HFFc6 (cell line): ENCODE results near the gene SARDH. TPM values are rescaled to one million over a fixed set of nuclear protein-coding genes. Genes with fewer than 3 reads are reported as not detected.

ENCODE experiments used
- DNase-seq: peaks from one replicate; pipeline ENCODE4 v3.0.0-alpha.2; 2018
- H3K27ac Mint-ChIP-seq: 2 replicates; pipeline ENCODE4 v1.8.0; 2020; ENCODE audit warnings: mild to moderate bottlenecking, mixed read lengths
- H3K27me3 Mint-ChIP-seq: 2 replicates; pipeline ENCODE4 v1.8.0; 2021; ENCODE audit warnings: mild to moderate bottlenecking, moderate library complexity, mixed read lengths; ENCODE audit not compliant: insufficient read depth
- H3K36me3 Mint-ChIP-seq: 2 replicates; pipeline ENCODE4 v1.8.0; 2021; ENCODE audit warnings: low read depth, mixed read lengths
- H3K4me1 Mint-ChIP-seq: 2 replicates; pipeline ENCODE4 v1.8.0; 2020; ENCODE audit warnings: low read depth, mixed read lengths
- H3K4me3 Mint-ChIP-seq: 2 replicates; pipeline ENCODE4 v1.8.0; 2020; ENCODE audit warnings: mild to moderate bottlenecking, moderate library complexity, mixed read lengths
- H3K9me3 Mint-ChIP-seq: 2 replicates; pipeline ENCODE4 v1.8.0; 2020; ENCODE audit warnings: mild to moderate bottlenecking, mixed read lengths
- CTCF ChIP-seq: fragments of 200-600 bp; sonication (generic); IDR thresholded peaks from 2 replicates; pipeline ENCODE4 v1.5.0; 2021; ENCODE audit warnings: antibody characterized with exemption, mild to moderate bottlenecking
- total RNA-seq, 6 experiments: library from RNA; stranded (reverse); fragmentation: NEBNext Ultra II Directional; extraction: Animal tissue kit (Norgen Biotek cat#: 25700); gene quantifications; 2 replicates in 1 of 6; 3 replicates in 5 of 6; pipeline ENCODE4 v1.2.3, GENCODE V29; 2021

The SARDH gene
- total RNA-seq, 6 experiments from 2014 or later = 0.24 to 5.1 (median 4.1) TPM

- DNase-seq = no peak
- Mint-ChIP-seq H3K4me1 (no peaks in the 10 kb centered on the region), H3K36me3 (no peaks in the 10 kb centered on the region), H3K27me3 (peaks cover 67% of the 10 kb centered on the region), H3K4me3 (no peak overlapping the region), H3K9me3 (no peaks in the 10 kb centered on the region), H3K27ac (no peak overlapping the region)
- no peak for TF ChIP-seq CTCF
Measured at GRCh38 chr9:133642708-133643361, 95.3 kb downstream of the SARDH start.

GRCh38 chr9:133641861-133642595, 96.1 kb downstream of the SARDH start:
- Mint-ChIP-seq H3K4me1 (no peaks in the 10 kb centered on the region), H3K27me3 (peaks cover 62% of the 10 kb centered on the region), H3K36me3 (no peaks in the 10 kb centered on the region), H3K4me3 (no peak overlapping the region), H3K27ac (no peak overlapping the region), H3K9me3 (no peaks in the 10 kb centered on the region)
- DNase-seq = no peak
- no peak for TF ChIP-seq CTCF

- no peaks in the 10 kb centered on the region for H3K4me1 Mint-ChIP-seq
- H3K36me3 Mint-ChIP-seq = no peaks in the 10 kb centered on the region
- no peak for TF ChIP-seq CTCF
- H3K4me3 Mint-ChIP-seq = no peak overlapping the region
- no peaks in the 10 kb centered on the region for H3K9me3 Mint-ChIP-seq
- H3K27ac Mint-ChIP-seq = no peak overlapping the region
- peaks cover 62% of the 10 kb centered on the region for H3K27me3 Mint-ChIP-seq
- DNase-seq = no peak
Measured at GRCh38 chr9:133641396-133641655, 96.8 kb downstream of the SARDH start.

GRCh38 chr9:133640580-133641395, 97.4 kb downstream of the SARDH start:
- Mint-ChIP-seq H3K4me3 (no peak overlapping the region), H3K9me3 (no peaks in the 10 kb centered on the region)
- DNase-seq = no peak

GRCh38 chr9:133640160-133640559, 98.0 kb downstream of the SARDH start:
- Mint-ChIP-seq H3K27ac (no peak overlapping the region), H3K36me3 (no peaks in the 10 kb centered on the region), H3K27me3 (peaks cover 69% of the 10 kb centered on the region), H3K9me3 (no peaks in the 10 kb centered on the region), H3K4me3 (no peak overlapping the region), H3K4me1 (no peaks in the 10 kb centered on the region)
- no peak for TF ChIP-seq CTCF
- no peak for DNase-seq

More at GRCh38 chr9:133640580-133641395, 97.4 kb downstream of the SARDH start:
- no peaks in the 10 kb centered on the region for H3K36me3 Mint-ChIP-seq
- no peaks in the 10 kb centered on the region for H3K4me1 Mint-ChIP-seq
- peaks cover 63% of the 10 kb centered on the region for H3K27me3 Mint-ChIP-seq
- no peak overlapping the region for H3K27ac Mint-ChIP-seq
- TF ChIP-seq CTCF = no peak
